ENCODE results near the gene PPM1N. TPM values are rescaled to one million over a fixed set of nuclear protein-coding genes. Genes with fewer than 3 reads are reported as not detected.

Gene PPM1N
- total RNA-seq, 2 experiments from 2014 or later: 3.3 to 3.5 TPM

DNA sequence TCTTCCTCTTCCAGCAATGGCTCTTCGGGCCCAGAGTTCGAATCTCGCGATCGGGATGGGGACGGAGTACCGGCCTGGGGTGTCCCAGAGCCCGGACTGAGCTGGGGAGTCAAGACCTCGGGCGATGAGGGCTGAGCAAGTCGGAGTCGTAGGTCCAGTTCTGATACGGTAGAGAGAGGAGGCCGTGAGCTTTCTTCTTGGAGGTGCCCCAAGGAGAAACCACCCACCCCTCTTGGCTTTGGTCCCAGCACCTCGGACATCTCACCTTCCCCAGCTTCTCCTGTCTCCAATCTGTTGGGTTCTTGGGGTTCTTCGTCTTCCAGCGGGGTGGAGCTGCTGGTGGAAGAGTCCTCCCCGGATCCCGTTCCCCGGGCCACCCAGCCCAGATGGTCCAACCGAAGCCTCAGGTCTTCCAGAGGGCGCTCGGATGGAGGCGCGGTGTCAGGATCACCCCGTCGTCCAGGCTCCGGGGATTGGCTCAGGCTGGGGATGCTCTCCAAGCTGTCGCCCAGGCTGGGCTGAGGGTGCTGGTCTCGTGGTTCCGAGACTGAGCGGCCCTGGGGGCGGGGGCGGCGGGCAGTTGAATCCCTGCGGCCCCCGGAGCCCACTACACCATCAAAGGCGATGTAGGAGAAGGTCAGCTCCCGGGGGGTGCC, 3.9 kb upstream of the PPM1N start:
- Mint-ChIP-seq H3K4me1 (ENCODE audit: low read depth) (peaks cover 40% of the 10 kb centered on the region), H3K9me3 (no peaks in the 10 kb centered on the region), H3K27ac (no peak overlapping the region), H3K4me3 (no peak overlapping the region), H3K36me3 (ENCODE audit: low read depth) (no peaks in the 10 kb centered on the region), H3K27me3 (peaks cover 33% of the 10 kb centered on the region)
- no peak for ATAC-seq (ENCODE audit: poor library complexity)
- Histone ChIP-seq H3K36me3 (ENCODE audit: insufficient read depth, low read length) (no peaks in the 10 kb centered on the region), H3K27ac (ENCODE audit: low read depth in 1 of 2, low read length in 2 of 2) (no peak overlapping the region), H3K27me3 (ENCODE audit: control insufficient read depth in 1 of 2, insufficient read depth in 2 of 2, low read length in 2 of 2) (peaks cover 23 to 25% of the 10 kb centered on the region in 2 experiments), H3K9me3 (ENCODE audit: control insufficient read depth in 1 of 2, insufficient read depth in 1 of 2, low read length in 2 of 2) (peaks cover 0 to 12% of the 10 kb centered on the region in 2 experiments), H3K4me3 (ENCODE audit: low read length) (no peak overlapping the region), H3K4me1 (ENCODE audit: insufficient read depth, low read length) (peaks cover 59% of the 10 kb centered on the region)
- peak in 1 of 14 experiments; percentile 46 for DNase-seq
- intact Hi-C loops (cut with DNase I, micrococcal nuclease): no loop called here
- POLR2A ChIA-PET: no interaction called here
- CTCF ChIA-PET: interaction anchor here (0.9 to 5.1 kb wide), 4 partner anchors 9 to 64 kb away, joined by 3 to 32 read pairs (median 10); no protein-coding TSS in a partner anchor
- TF ChIP-seq, protein P1, sequence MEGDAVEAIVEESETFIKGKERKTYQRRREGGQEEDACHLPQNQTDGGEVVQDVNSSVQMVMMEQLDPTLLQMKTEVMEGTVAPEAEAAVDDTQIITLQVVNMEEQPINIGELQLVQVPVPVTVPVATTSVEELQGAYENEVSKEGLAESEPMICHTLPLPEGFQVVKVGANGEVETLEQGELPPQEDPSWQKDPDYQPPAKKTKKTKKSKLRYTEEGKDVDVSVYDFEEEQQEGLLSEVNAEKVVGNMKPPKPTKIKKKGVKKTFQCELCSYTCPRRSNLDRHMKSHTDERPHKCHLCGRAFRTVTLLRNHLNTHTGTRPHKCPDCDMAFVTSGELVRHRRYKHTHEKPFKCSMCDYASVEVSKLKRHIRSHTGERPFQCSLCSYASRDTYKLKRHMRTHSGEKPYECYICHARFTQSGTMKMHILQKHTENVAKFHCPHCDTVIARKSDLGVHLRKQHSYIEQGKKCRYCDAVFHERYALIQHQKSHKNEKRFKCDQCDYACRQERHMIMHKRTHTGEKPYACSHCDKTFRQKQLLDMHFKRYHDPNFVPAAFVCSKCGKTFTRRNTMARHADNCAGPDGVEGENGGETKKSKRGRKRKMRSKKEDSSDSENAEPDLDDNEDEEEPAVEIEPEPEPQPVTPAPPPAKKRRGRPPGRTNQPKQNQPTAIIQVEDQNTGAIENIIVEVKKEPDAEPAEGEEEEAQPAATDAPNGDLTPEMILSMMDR (IDR thresholded peaks at IDR 0.05): no peak

DNA sequence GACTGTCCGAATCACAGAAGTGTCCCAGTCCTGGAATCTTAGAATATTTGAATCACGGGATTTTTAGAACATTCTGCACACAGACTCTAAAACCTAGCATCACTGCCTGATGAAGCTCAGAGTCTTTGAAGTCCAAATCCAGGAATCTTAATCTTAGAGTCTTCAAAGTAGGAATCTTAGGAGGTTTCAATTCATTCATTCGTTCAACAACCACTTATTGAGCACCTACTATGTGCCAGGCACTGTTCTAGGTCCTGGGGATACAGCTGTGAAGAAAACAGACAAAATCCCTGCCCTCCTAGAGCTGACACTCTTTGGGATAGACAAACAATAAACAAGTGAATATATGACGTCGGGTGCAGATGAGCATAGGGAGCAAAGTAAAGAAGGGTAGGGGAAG, 3.1 kb upstream of the PPM1N start:
- peak overlapping the region; percentile 10 for H3K27ac Mint-ChIP-seq
- peaks cover 0 to 13% of the 10 kb centered on the region in 2 experiments for H3K9me3 ChIP-seq (ENCODE audit: control insufficient read depth in 1 of 2, insufficient read depth in 1 of 2, low read length in 2 of 2)
- ATAC-seq (ENCODE audit: poor library complexity): no peak
- H3K9me3 Mint-ChIP-seq: no peaks in the 10 kb centered on the region
- DNase-seq: no peak
- intact Hi-C loops (cut with DNase I, micrococcal nuclease): no loop called here
- ChIA-PET CTCF (interaction anchor here (1.3 to 5.1 kb wide), 5 partner anchors 10 to 147 kb away, joined by 5 to 32 read pairs (median 5); no protein-coding TSS in a partner anchor), POLR2A (interaction anchor here (0.7 to 1.8 kb wide), 3 partner anchors 10 to 368 kb away, joined by 3 to 7 read pairs (median 4); partner anchors contain the start of gene SYMPK)
- H3K4me1 ChIP-seq (ENCODE audit: insufficient read depth, low read length): peaks cover 65% of the 10 kb centered on the region
- H3K36me3 Mint-ChIP-seq (ENCODE audit: low read depth): no peaks in the 10 kb centered on the region
- no peak overlapping the region for H3K4me3 ChIP-seq (ENCODE audit: low read length)
- H3K27me3 Mint-ChIP-seq: peaks cover 33% of the 10 kb centered on the region
- TF ChIP-seq, protein P1 (IDR thresholded peaks at IDR 0.05): no peak
- H3K27ac ChIP-seq (ENCODE audit: low read depth in 1 of 2, low read length in 2 of 2): no peak overlapping the region
- no peaks in the 10 kb centered on the region for H3K36me3 ChIP-seq (ENCODE audit: insufficient read depth, low read length)
- H3K4me1 Mint-ChIP-seq (ENCODE audit: low read depth): peaks cover 43% of the 10 kb centered on the region
- H3K4me3 Mint-ChIP-seq: peak overlapping the region; percentile 81
- H3K27me3 ChIP-seq (ENCODE audit: control insufficient read depth in 1 of 2, insufficient read depth in 2 of 2, low read length in 2 of 2): peaks cover 23 to 25% of the 10 kb centered on the region in 2 experiments

DNA sequence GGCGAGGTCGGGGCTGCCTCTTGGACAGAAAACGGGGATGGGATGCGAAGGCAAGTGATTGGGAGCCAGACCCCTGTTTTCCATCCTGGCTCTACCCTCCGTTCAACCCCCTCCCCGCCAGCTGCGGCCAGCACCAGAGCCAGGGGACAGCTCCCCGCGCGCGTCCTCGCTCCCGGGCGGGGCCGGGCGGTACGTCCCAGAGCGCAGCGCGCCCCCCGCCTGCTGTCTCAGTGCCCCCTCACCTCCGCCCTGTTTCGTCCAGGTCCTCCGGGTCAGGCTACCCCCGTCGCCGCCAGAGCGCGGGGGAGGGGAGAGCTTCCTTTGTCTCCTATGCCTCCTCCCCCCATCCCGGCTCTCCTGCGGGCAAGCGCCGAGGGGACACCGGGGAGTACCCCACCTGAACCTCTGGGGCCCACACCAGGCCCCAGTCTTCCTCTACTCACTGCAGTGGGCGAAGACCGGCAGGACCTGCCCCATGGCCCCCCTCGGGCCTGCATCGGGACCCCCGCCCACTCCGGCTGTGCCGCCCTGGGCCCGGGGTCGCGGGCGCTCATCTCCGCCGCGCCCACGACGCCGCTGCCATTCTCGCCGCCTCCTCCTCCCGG, 1.8 kb upstream of the PPM1N start:
- no peak overlapping the region for H3K27ac ChIP-seq (ENCODE audit: low read depth in 1 of 2, low read length in 2 of 2)
- H3K4me3 ChIP-seq (ENCODE audit: low read length): peak overlapping the region; percentile 65
- intact Hi-C loops (cut with DNase I, micrococcal nuclease): no loop called here
- no peaks in the 10 kb centered on the region for H3K36me3 Mint-ChIP-seq (ENCODE audit: low read depth)
- no peak overlapping the region for H3K27ac Mint-ChIP-seq
- H3K9me3 ChIP-seq (ENCODE audit: control insufficient read depth in 1 of 2, insufficient read depth in 1 of 2, low read length in 2 of 2): peaks cover 0 to 13% of the 10 kb centered on the region in 2 experiments
- peaks cover 66% of the 10 kb centered on the region for H3K4me1 ChIP-seq (ENCODE audit: insufficient read depth, low read length)
- peak in 9 of 14 experiments; percentile 28 to 74 (median 50) for DNase-seq
- ChIA-PET POLR2A (interaction anchor here (0.6 to 2.5 kb wide), 7 partner anchors 12 to 147 kb away, joined by 3 to 11 read pairs (median 5); no protein-coding TSS in a partner anchor), CTCF (interaction anchor here (1.0 to 5.1 kb wide), 6 partner anchors 10 to 146 kb away, joined by 4 to 32 read pairs (median 5); no protein-coding TSS in a partner anchor)
- H3K27me3 ChIP-seq (ENCODE audit: control insufficient read depth in 1 of 2, insufficient read depth in 2 of 2, low read length in 2 of 2): peaks cover 23 to 25% of the 10 kb centered on the region in 2 experiments
- H3K4me1 Mint-ChIP-seq (ENCODE audit: low read depth): peaks cover 43% of the 10 kb centered on the region
- TF ChIP-seq, protein P1 (IDR thresholded peaks at IDR 0.05): no peak
- H3K9me3 Mint-ChIP-seq: no peaks in the 10 kb centered on the region
- H3K4me3 Mint-ChIP-seq: peak overlapping the region; percentile 81
- peaks cover 3% of the 10 kb centered on the region for H3K36me3 ChIP-seq (ENCODE audit: insufficient read depth, low read length)
- peak; percentile 28 for ATAC-seq (ENCODE audit: poor library complexity)
- H3K27me3 Mint-ChIP-seq: peaks cover 33% of the 10 kb centered on the region
